K562 (cell line): ENCODE results near the gene PCCA. TPM values are rescaled to one million over a fixed set of nuclear protein-coding genes. Genes with fewer than 3 reads are reported as not detected.

ENCODE experiments used
- ATAC-seq: fragments of 200-7000 bp; cut with Tn5 transposase; 3 replicates; pipeline ENCODE4 v1.9.1; 2020; ENCODE audit warnings: moderate library complexity
- BruUV-seq: library from RNA; stranded (reverse); fragments of 400-500 nt; replicated peaks from 2 replicates; lab custom pipeline; 2021; lab: Mats Ljungman, UMichigan
- CTCF ChIA-PET: fragments of 300-600 bp; formaldehyde crosslinking; extraction: SDS; loops from one replicate; lab custom pipeline; 2021; ENCODE audit warnings: low intra/inter-chr PET ratio; lab: Yijun Ruan, JAX
- POLR2A ChIA-PET: fragments of 300-600, 350-650 bp; sonication (Branson Sonifier 250); formaldehyde crosslinking; extraction: SDS; loops from one replicate; lab custom pipeline; 2021; ENCODE audit warnings: antibody characterized with exemption, inconsistent platforms; lab: Yijun Ruan, JAX
- DNase-seq, 4 experiments: peaks; one replicate each; pipeline versions ENCODE4 v3.0.0 to v3.0.0-alpha.2; 2011 to 2018; ENCODE audit warnings: low spot score in 3 of 4, mixed read lengths in 3 of 4; ENCODE audit errors: extremely low read depth in 1 of 4
- FAIRE-seq: peaks from 2 replicates; lab custom pipeline; 2011; peaks lifted over from hg19 to GRCh38; lab: Jason Lieb, UNC
- H2AFZ ChIP-seq: 2 replicates; pipeline ENCODE4 v1.6.0; 2011; ENCODE audit warnings: low read depth, low read length, control low read depth, inconsistent platforms
- H3K27ac ChIP-seq: fragments of 200-600 bp; 3 replicates; pipeline ENCODE4 v1.8.0; 2011; ENCODE audit warnings: low read depth, mild to moderate bottlenecking, control low read depth, inconsistent platforms, low read length, moderate library complexity, mixed read lengths; ENCODE audit errors: extremely low read depth
- H3K27me3 ChIP-seq, 2 experiments: fragments of 300-600 bp in 1 of 2; 2 replicates in 1 of 2; 3 replicates in 1 of 2; pipeline versions ENCODE4 v1.6.0 to v1.8.0; 2011; ENCODE audit warnings: inconsistent platforms in 2 of 2, low read length in 2 of 2, mild to moderate bottlenecking in 1 of 2, mixed read lengths in 1 of 2, moderate library complexity in 1 of 2; ENCODE audit not compliant: control insufficient read depth in 2 of 2, insufficient read depth in 2 of 2
- H3K36me3 ChIP-seq: fragments of 300-600 bp; 3 replicates; pipeline ENCODE4 v1.8.0; 2011; ENCODE audit warnings: mild to moderate bottlenecking, low read length, inconsistent platforms; ENCODE audit not compliant: control insufficient read depth, insufficient read depth
- H3K4me1 ChIP-seq, 2 experiments: fragments of 200-600 bp in 1 of 2; replicated peaks in 1 of 2; 2 replicates in 1 of 2; 3 replicates in 1 of 2; pipeline versions ENCODE4 v1.5.1 to v1.8.0; 2011; ENCODE audit warnings: inconsistent platforms in 2 of 2, low read length in 2 of 2, mild to moderate bottlenecking in 1 of 2, mixed read lengths in 1 of 2, moderate library complexity in 1 of 2; ENCODE audit not compliant: control insufficient read depth in 2 of 2, insufficient read depth in 2 of 2
- H3K4me2 ChIP-seq: 2 replicates; pipeline ENCODE4 v1.6.1; 2011; ENCODE audit warnings: low read length, control low read depth, inconsistent platforms, mixed read lengths; ENCODE audit not compliant: insufficient read depth
- H3K4me3 ChIP-seq: fragments of 200-600 bp; sonication (generic), shearing (Covaris generic); 2 replicates; pipeline ENCODE4 v1.5.1; 2016; ENCODE audit warnings: control low read depth, inconsistent platforms
- H3K79me2 ChIP-seq: fragments of 200-600 bp; 3 replicates; pipeline ENCODE4 v1.8.0; 2011; ENCODE audit warnings: low read length, inconsistent platforms; ENCODE audit not compliant: control insufficient read depth, insufficient read depth
- H3K9ac ChIP-seq, 2 experiments: 2 replicates each; pipeline versions ENCODE4 v1.6.0 to v1.6.1; 2011; ENCODE audit warnings: low read depth in 2 of 2, low read length in 2 of 2, control low read depth in 1 of 2, inconsistent platforms in 1 of 2, mild to moderate bottlenecking in 1 of 2, mixed read lengths in 1 of 2; ENCODE audit not compliant: insufficient read depth in 1 of 2
- H3K9me1 ChIP-seq: one replicate; pipeline ENCODE4 v1.6.0; 2011; ENCODE audit warnings: inconsistent platforms, mild to moderate bottlenecking, low read length, moderate library complexity; ENCODE audit not compliant: control insufficient read depth, insufficient read depth
- H3K9me3 ChIP-seq: replicated peaks from 2 replicates; pipeline ENCODE4 v1.5.1; 2011; ENCODE audit warnings: low read depth, low read length, inconsistent platforms; ENCODE audit not compliant: control insufficient read depth, insufficient read depth
- H4K20me1 ChIP-seq: replicated peaks from 2 replicates; pipeline ENCODE4 v1.6.1; 2011; ENCODE audit warnings: low read length, inconsistent platforms, mixed read lengths; ENCODE audit not compliant: control insufficient read depth, insufficient read depth
- BHLHE40 ChIP-seq: IDR thresholded peaks from 2 replicates; pipeline ENCODE4 v1.6.1; 2011; ENCODE audit warnings: low read length, improper control_type of control experiment
- FOSL1 ChIP-seq: fragments of 200-800 bp; sonication (Bioruptor generic); conservative IDR thresholded peaks from 2 replicates; pipeline ENCODE4 v1.6.1; 2016; ENCODE audit warnings: missing genetic modification characterization, missing compliant biosample characterization
- KAT7 ChIP-seq: sonication (generic); formaldehyde crosslinking; IDR thresholded peaks from 2 replicates; pipeline ENCODE4 v1.8.0; 2022; ENCODE audit warnings: missing genetic modification reagents, mild to moderate bottlenecking, borderline replicate concordance
- SNRNP70 ChIP-seq: fragments of 200-400 bp; formaldehyde crosslinking; optimal IDR thresholded peaks from 2 replicates; pipeline ENCODE3; 2017; ENCODE audit warnings: low read depth, low read length
- TAF9B ChIP-seq: fragments of 450-650 bp; IDR thresholded peaks from 2 replicates; pipeline ENCODE4 v1.6.1; 2018; ENCODE audit warnings: mild to moderate bottlenecking; ENCODE audit not compliant: partially characterized antibody
- ZNF780A ChIP-seq: fragments of 250-450 bp; sonication (Bioruptor Pico); IDR thresholded peaks from 2 replicates; pipeline ENCODE4 v1.5.0; 2021; ENCODE audit warnings: mild to moderate bottlenecking
- WGBS: fragments of 100-300 bp; shearing (Covaris generic); methylation state at CpG from one replicate; pipeline ENCODE4 v1.1.6; 2016; ENCODE audit warnings: low coverage, mixed read lengths; ENCODE audit not compliant: insufficient coverage; ENCODE audit errors: missing lambda C conversion rate; 5-methylcytosine and 5-hydroxymethylcytosine counted together
- in situ Hi-C: fragments of 300-500 bp; cut with MboI; formaldehyde crosslinking; loops from 4 replicates; pipeline ENCODE4 v1.15.0; 2018; ENCODE audit warnings: inconsistent platforms, mixed read lengths
- intact Hi-C: fragments of 100-400 bp; cut with micrococcal nuclease; formaldehyde crosslinking; loops from 2 replicates; pipeline ENCODE4 v1.14.2; 2022
- polyA plus RNA-seq, 8 experiments: library from polyadenylated mRNA; depleted of rRNA in 4 of 8; stranded (reverse) in 5 of 8; unstranded in 3 of 8; fragments of >200 nt; fragmentation: Nextera tagmentation in 2 of 8; fragmentation: Illumina TruSeq in 1 of 8; extraction: Ambion mirVana in 2 of 8; extraction: Trizol in 1 of 8; gene quantifications; 2 replicates each; pipeline versions ENCODE4 v1.2.1 to v1.2.3, GENCODE V29; 2011 to 2014; ENCODE audit warnings: inconsistent platforms in 1 of 8, missing spikeins in 1 of 8
- total RNA-seq, 7 experiments: library from RNA; depleted of rRNA in 6 of 7; stranded (reverse); fragments of >200 nt in 6 of 7; fragmentation: Illumina TruSeq in 2 of 7; extraction: Trizol in 2 of 7; gene quantifications; 2 replicates each; pipeline versions ENCODE4 v1.2.1 to v1.2.3, GENCODE V29; 2011 to 2021; ENCODE audit warnings: low replicate concordance in 1 of 7
- TF ChIP-seq, protein P1 (sequence below): sonication (generic); formaldehyde crosslinking; IDR thresholded peaks from 2 replicates; pipeline ENCODE4 v1.8.0; 2023; ENCODE audit warnings: mild to moderate bottlenecking, missing genetic modification reagents
- TF ChIP-seq, protein P2 (sequence below): fragments of 450-650 bp; IDR thresholded peaks from 2 replicates; pipeline ENCODE4 v1.6.1; 2016
- TF ChIP-seq, protein P3 (sequence below): fragments of 250-450 bp; sonication (Bioruptor Pico); IDR thresholded peaks from 2 replicates; pipeline ENCODE4 v1.8.0; 2021; ENCODE audit warnings: moderate library complexity, mild to moderate bottlenecking, inconsistent platforms

PCCA gene
- total and polyA plus RNA-seq, 9 of the 15 experiments (the other 6 are each of a cell fraction or from before 2014, with no cell fraction given) = 5.2 to 14.1 (median 9.7) TPM

GRCh38 chr13:100273552-100273951 lies 184.7 kb downstream of the PCCA start:
- Histone ChIP-seq H3K9ac (no peak overlapping the region), H3K4me1 (no peaks in the 10 kb centered on the region; a peak in 1 of 5 replicates), H3K27ac (no peak overlapping the region), H3K27me3 (no peaks in the 10 kb centered on the region), H3K36me3 (no peaks in the 10 kb centered on the region), H3K79me2 (no peaks in the 10 kb centered on the region), H3K4me3 (no peak overlapping the region), H3K9me3 (no peaks in the 10 kb centered on the region), H2AFZ (no peak overlapping the region), H3K9me1 (no peaks in the 10 kb centered on the region), H3K4me2 (no peak overlapping the region), H4K20me1 (no peaks in the 10 kb centered on the region)
- intact Hi-C loops = no loop called here
- 50% methylated on average over 3 of the region's 6 CpGs for WGBS
- no peak for DNase-seq
- BruUV-seq = no TSS peak
- no peak for FAIRE-seq
- ChIA-PET CTCF (no interaction called here), POLR2A (no interaction called here)
- TF ChIP-seq ZNF780A (CRISPR knock-in tag) = no peak
- TF ChIP-seq SNRNP70 = no peak
- TF ChIP-seq, protein P1, sequence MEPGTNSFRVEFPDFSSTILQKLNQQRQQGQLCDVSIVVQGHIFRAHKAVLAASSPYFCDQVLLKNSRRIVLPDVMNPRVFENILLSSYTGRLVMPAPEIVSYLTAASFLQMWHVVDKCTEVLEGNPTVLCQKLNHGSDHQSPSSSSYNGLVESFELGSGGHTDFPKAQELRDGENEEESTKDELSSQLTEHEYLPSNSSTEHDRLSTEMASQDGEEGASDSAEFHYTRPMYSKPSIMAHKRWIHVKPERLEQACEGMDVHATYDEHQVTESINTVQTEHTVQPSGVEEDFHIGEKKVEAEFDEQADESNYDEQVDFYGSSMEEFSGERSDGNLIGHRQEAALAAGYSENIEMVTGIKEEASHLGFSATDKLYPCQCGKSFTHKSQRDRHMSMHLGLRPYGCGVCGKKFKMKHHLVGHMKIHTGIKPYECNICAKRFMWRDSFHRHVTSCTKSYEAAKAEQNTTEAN (CRISPR knock-in tag) = no peak
- in situ Hi-C loops = no loop called here
- ATAC-seq = no peak

- POLR2A ChIA-PET = interaction anchor here (0.6 kb wide), 1 partner anchor 12 kb away, joined by 3 read pairs; no protein-coding TSS in a partner anchor
- H3K4me1 ChIP-seq = no peaks in the 10 kb centered on the region; a peak in 1 of 5 replicates
Observed at GRCh38 chr13:100274942-100275506, 186.1 kb downstream of the PCCA start.

More at GRCh38 chr13:100274942-100275506, 186.1 kb downstream of the PCCA start:
- H3K9me1 ChIP-seq = no peaks in the 10 kb centered on the region
- no peaks in the 10 kb centered on the region for H4K20me1 ChIP-seq
- ATAC-seq (peak; percentile 38; the same call in 2 of the 3 replicates), FAIRE-seq (no peak), DNase-seq (peak in 3 of 4 experiments; percentile 7 to 15 (median 9))
- TF ChIP-seq FOSL1 (0 out of 2 replicates have a peak, but pooled peaks have one; percentile 33), TAF9B (no peak), KAT7 (CRISPR knock-in tag) (no peak), BHLHE40 (peak; percentile 69; the same call in 1 of the 2 replicates)
- TF ChIP-seq, protein P2, sequence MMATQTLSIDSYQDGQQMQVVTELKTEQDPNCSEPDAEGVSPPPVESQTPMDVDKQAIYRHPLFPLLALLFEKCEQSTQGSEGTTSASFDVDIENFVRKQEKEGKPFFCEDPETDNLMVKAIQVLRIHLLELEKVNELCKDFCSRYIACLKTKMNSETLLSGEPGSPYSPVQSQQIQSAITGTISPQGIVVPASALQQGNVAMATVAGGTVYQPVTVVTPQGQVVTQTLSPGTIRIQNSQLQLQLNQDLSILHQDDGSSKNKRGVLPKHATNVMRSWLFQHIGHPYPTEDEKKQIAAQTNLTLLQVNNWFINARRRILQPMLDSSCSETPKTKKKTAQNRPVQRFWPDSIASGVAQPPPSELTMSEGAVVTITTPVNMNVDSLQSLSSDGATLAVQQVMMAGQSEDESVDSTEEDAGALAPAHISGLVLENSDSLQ = no peak
- TF ChIP-seq, protein P3, sequence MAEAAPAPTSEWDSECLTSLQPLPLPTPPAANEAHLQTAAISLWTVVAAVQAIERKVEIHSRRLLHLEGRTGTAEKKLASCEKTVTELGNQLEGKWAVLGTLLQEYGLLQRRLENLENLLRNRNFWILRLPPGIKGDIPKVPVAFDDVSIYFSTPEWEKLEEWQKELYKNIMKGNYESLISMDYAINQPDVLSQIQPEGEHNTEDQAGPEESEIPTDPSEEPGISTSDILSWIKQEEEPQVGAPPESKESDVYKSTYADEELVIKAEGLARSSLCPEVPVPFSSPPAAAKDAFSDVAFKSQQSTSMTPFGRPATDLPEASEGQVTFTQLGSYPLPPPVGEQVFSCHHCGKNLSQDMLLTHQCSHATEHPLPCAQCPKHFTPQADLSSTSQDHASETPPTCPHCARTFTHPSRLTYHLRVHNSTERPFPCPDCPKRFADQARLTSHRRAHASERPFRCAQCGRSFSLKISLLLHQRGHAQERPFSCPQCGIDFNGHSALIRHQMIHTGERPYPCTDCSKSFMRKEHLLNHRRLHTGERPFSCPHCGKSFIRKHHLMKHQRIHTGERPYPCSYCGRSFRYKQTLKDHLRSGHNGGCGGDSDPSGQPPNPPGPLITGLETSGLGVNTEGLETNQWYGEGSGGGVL (CRISPR knock-in tag) = no peak
- no peaks in the 10 kb centered on the region for H3K27me3 ChIP-seq
- 71% methylated on average over 8 of the region's 12 CpGs for WGBS
- no TSS peak for BruUV-seq
- H3K4me3 ChIP-seq = no peak overlapping the region
- no peaks in the 10 kb centered on the region for H3K79me2 ChIP-seq
- no peak overlapping the region for H3K27ac ChIP-seq
- in situ Hi-C loops = no loop called here
- CTCF ChIA-PET = no interaction called here
- H3K36me3 ChIP-seq = no peaks in the 10 kb centered on the region
- H3K9ac ChIP-seq = no peak overlapping the region
- intact Hi-C loops = no loop called here
- no peaks in the 10 kb centered on the region for H3K9me3 ChIP-seq
- H2AFZ ChIP-seq = no peak overlapping the region
- H3K4me2 ChIP-seq = no peak overlapping the region
